ENCODE measurements around the gene FAM89B. TPM values are rescaled to one million over a fixed set of nuclear protein-coding genes. Genes with fewer than 3 reads are reported as not detected.

FAM89B gene
- polyA plus RNA-seq, 1 donor (not counting 4 experiments of a cell fraction or from before 2014, with no cell fraction given) = 11.5 TPM

DNA sequence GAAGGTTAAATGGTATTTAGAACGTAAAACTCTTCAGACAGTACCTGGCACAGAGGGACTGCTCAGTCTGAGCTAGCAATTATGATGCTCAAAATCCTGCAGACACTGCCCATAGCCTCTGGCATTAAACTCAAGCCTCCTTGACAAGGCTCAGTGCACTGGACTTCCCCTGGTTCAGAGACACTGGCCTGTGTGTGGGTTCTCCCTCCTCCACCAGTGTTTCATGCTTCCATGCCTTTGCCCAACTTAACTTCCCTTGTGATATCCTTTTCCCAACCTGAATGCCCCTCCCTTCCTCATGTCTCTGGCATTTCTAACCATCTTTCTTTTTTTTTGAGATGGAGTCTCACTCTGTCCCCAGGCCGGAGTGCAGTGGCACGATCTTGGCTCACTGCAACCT lies 23.2 kb upstream of the FAM89B start:
- Histone ChIP-seq H3K4me2 (ENCODE audit: control insufficient read depth, extremely low read depth, insufficient read depth, low read depth, low read length) (no peak overlapping the region), H3K36me3 (ENCODE audit: control insufficient read depth in 2 of 2, extremely low read depth in 1 of 2, insufficient read depth in 2 of 2, low read length in 2 of 2) (no peaks in the 10 kb centered on the region), H3K4me3 (ENCODE audit: control insufficient read depth in 2 of 3, extremely low read depth in 1 of 3, insufficient read depth in 2 of 3, low read depth in 1 of 3, low read length in 3 of 3) (no peak overlapping the region)

DNA sequence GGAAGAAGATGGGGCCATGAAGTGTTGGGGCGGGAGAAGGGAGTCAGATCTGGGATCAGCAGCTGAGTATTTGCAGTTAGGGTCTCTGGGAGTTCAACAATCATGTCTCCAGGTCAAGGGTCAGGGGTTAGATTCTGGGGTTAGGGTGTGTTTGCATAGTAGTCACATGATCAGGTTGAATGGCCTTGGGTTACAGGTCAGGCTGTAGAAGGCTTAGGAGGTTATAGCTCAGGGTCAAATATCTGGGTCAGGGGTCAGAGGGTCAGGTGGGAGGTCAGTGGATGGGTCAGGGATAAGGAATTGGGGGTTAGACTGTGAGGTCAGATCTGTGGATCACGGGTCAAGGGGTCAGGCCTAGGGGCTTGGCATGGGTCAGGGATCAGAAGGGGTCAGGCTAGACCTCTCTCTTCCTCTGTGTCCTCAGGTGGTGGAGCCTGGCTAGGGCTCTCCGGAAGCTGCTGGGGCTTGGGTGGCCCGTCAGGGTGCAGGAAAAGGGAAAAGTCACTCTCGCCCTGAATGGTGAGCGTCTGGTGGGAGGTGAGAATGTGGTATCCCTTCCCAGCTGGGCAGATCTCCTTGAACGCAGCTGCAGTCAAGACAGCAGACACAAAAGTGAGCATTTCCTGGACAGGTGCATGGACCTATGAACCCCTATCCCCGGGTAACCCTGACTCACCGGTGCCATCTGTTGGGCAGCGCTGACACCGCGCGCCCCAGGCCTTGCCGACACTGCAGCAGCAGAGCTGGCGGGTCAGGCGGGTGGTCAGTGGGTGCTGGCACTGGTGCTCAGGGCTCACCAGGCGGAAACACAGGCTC lies 20.6 kb upstream of the FAM89B start:
- Histone ChIP-seq H3K9ac (ENCODE audit: control insufficient read depth, extremely low read depth, insufficient read depth, low read length) (no peak overlapping the region), H2AFZ (ENCODE audit: control insufficient read depth, low read length) (no peak overlapping the region), H3K4me1 (ENCODE audit: control insufficient read depth, extremely low read depth, insufficient read depth, low read length) (peaks cover 18% of the 10 kb centered on the region), H4K20me1 (ENCODE audit: control insufficient read depth, extremely low read depth, insufficient read depth, low read length) (no peaks in the 10 kb centered on the region), H3K36me3 (ENCODE audit: control insufficient read depth in 2 of 2, extremely low read depth in 1 of 2, insufficient read depth in 2 of 2, low read length in 2 of 2) (no peaks in the 10 kb centered on the region), H3K27me3 (ENCODE audit: control insufficient read depth, extremely low read depth, insufficient read depth, low read length) (no peaks in the 10 kb centered on the region), H3K4me2 (ENCODE audit: control insufficient read depth, extremely low read depth, insufficient read depth, low read depth, low read length) (no peak overlapping the region), H3K4me3 (ENCODE audit: control insufficient read depth in 2 of 3, extremely low read depth in 1 of 3, insufficient read depth in 2 of 3, low read depth in 1 of 3, low read length in 3 of 3) (no peak overlapping the region), H3K9me1 (ENCODE audit: control insufficient read depth, extremely low read depth, insufficient read depth, low read length) (no peaks in the 10 kb centered on the region), H3K27ac (ENCODE audit: control insufficient read depth, insufficient read depth, low read length) (no peak overlapping the region), H3K9me3 (ENCODE audit: control insufficient read depth, low read depth, low read length) (no peaks in the 10 kb centered on the region), H3K79me2 (ENCODE audit: control insufficient read depth, insufficient read depth, low read length) (no peaks in the 10 kb centered on the region)
- dilution Hi-C loops (cut with MboI; ENCODE audit: extremely low pct_ligation_motif_present, low sequenced_read_pairs) = no loop called here
- TF ChIP-seq, protein P1, sequence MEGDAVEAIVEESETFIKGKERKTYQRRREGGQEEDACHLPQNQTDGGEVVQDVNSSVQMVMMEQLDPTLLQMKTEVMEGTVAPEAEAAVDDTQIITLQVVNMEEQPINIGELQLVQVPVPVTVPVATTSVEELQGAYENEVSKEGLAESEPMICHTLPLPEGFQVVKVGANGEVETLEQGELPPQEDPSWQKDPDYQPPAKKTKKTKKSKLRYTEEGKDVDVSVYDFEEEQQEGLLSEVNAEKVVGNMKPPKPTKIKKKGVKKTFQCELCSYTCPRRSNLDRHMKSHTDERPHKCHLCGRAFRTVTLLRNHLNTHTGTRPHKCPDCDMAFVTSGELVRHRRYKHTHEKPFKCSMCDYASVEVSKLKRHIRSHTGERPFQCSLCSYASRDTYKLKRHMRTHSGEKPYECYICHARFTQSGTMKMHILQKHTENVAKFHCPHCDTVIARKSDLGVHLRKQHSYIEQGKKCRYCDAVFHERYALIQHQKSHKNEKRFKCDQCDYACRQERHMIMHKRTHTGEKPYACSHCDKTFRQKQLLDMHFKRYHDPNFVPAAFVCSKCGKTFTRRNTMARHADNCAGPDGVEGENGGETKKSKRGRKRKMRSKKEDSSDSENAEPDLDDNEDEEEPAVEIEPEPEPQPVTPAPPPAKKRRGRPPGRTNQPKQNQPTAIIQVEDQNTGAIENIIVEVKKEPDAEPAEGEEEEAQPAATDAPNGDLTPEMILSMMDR (optimal IDR thresholded peaks at IDR 0.05 in 1 of 3, IDR thresholded peaks at IDR 0.05 in 1 of 3, conservative IDR thresholded peaks at IDR 0.05 in 1 of 3; ENCODE audit: extremely low read depth in 1 of 3, insufficient read depth in 2 of 3, low read length in 3 of 3) = peak; percentile 53 to 86 (median 63)
- no peak for TF ChIP-seq EZH2 (IDR thresholded peaks at IDR 0.05; ENCODE audit: low read length)
- no peak for DNase-seq (ENCODE audit: low read depth, low spot score)
- FAIRE-seq = no peak

More for the DNA sequence above, 23.2 kb upstream of the FAM89B start:
- Histone ChIP-seq H3K27me3 (ENCODE audit: control insufficient read depth, extremely low read depth, insufficient read depth, low read length) (no peaks in the 10 kb centered on the region), H4K20me1 (ENCODE audit: control insufficient read depth, extremely low read depth, insufficient read depth, low read length) (no peaks in the 10 kb centered on the region), H3K79me2 (ENCODE audit: control insufficient read depth, insufficient read depth, low read length) (no peaks in the 10 kb centered on the region), H3K4me1 (ENCODE audit: control insufficient read depth, extremely low read depth, insufficient read depth, low read length) (peaks cover 3% of the 10 kb centered on the region), H2AFZ (ENCODE audit: control insufficient read depth, low read length) (no peak overlapping the region), H3K27ac (ENCODE audit: control insufficient read depth, insufficient read depth, low read length) (no peak overlapping the region), H3K9ac (ENCODE audit: control insufficient read depth, extremely low read depth, insufficient read depth, low read length) (no peak overlapping the region), H3K9me3 (ENCODE audit: control insufficient read depth, low read depth, low read length) (no peaks in the 10 kb centered on the region), H3K9me1 (ENCODE audit: control insufficient read depth, extremely low read depth, insufficient read depth, low read length) (no peaks in the 10 kb centered on the region)
- DNase-seq (ENCODE audit: low read depth, low spot score) (no peak), FAIRE-seq (no peak)
- TF ChIP-seq EZH2 (IDR thresholded peaks at IDR 0.05; ENCODE audit: low read length) = no peak
- TF ChIP-seq, protein P1 (optimal IDR thresholded peaks at IDR 0.05 in 1 of 3, IDR thresholded peaks at IDR 0.05 in 1 of 3, conservative IDR thresholded peaks at IDR 0.05 in 1 of 3; ENCODE audit: extremely low read depth in 1 of 3, insufficient read depth in 2 of 3, low read length in 3 of 3) = no peak
- dilution Hi-C loops (cut with MboI; ENCODE audit: extremely low pct_ligation_motif_present, low sequenced_read_pairs) = no loop called here

All from keratinocyte (primary cell).